Measurements from ENCODE around the gene CCL15. TPM values are rescaled to one million over a fixed set of nuclear protein-coding genes. Genes with fewer than 3 reads are reported as not detected.

The CCL15 gene
- total and polyA plus RNA-seq, 2 of the 13 experiments (the other 11 are each of a cell fraction or from before 2014, with no cell fraction given), result 29.2 to 45.9 TPM

- no peak for FAIRE-seq
- Histone ChIP-seq H3K4me3 (replicated peaks in 1 of 3; ENCODE audit: insufficient read depth in 1 of 3, low read depth in 2 of 3, low read length in 3 of 3) (no peak overlapping the region), H3K27me3 (ENCODE audit: control insufficient read depth in 1 of 2, insufficient read depth in 2 of 2, low read length in 2 of 2) (no peaks in the 10 kb centered on the region), H2AFZ (ENCODE audit: low read length) (no peak overlapping the region), H3K79me2 (ENCODE audit: insufficient read depth, low read length) (peaks cover 8% of the 10 kb centered on the region), H3K9me3 (ENCODE audit: low read length) (no peaks in the 10 kb centered on the region), H3K36me3 (replicated peaks in 1 of 2; ENCODE audit: control insufficient read depth in 1 of 2, insufficient read depth in 2 of 2, low read length in 2 of 2) (peaks cover 5 to 11% of the 10 kb centered on the region in 2 experiments; a peak in 4 of 5 replicates), H3K4me2 (ENCODE audit: low read depth, low read length) (peak overlapping the region; percentile 10; the same call in 1 of the 2 replicates), H3K9ac (ENCODE audit: insufficient read depth, low read depth, low read length) (no peak overlapping the region), H4K20me1 (ENCODE audit: insufficient read depth, low read length) (no peaks in the 10 kb centered on the region), H3K27ac (ENCODE audit: extremely low read length, insufficient read depth, low read length) (peak overlapping the region; percentile 72), H3K4me1 (ENCODE audit: insufficient read depth, low read length) (peaks cover 58% of the 10 kb centered on the region)
- ChIA-PET POLR2A (interaction anchor here (1.0 to 2.9 kb wide), 5 partner anchors 9 to 18 kb away, joined by 3 to 27 read pairs (median 12); partner anchors contain the start of genes CCL15 and CCL16), CTCF (ENCODE audit: low intra/inter-chr PET ratio, low total read pairs) (no interaction called here)
- 16% methylated on average over 2 of the region's 2 CpGs for WGBS (ENCODE audit: low lambda C conversion rate)
- intact Hi-C loops (cut with micrococcal nuclease; ENCODE audit: unreplicated experiment), result no loop called here
- peak; percentile 86 for ATAC-seq
- peak; percentile 71 for DNase-seq (ENCODE audit: low spot score)
- in situ Hi-C loops (cut with HindIII; ENCODE audit: extremely low pct_ligation_motif_present, low pct_unique_long_range_greater_than_20kb), result no loop called here
- BruUV-seq (replicated peaks), result no TSS peak
- TF ChIP-seq CHD2 (IDR thresholded peaks at IDR 0.05; ENCODE audit: low read depth, low read length) (no peak), PHF5A (CRISPR knock-in tag; IDR thresholded peaks at IDR 0.05; ENCODE audit: low read depth, unreplicated experiment) (no peak), ZNF510 (CRISPR knock-in tag; IDR thresholded peaks at IDR 0.05; ENCODE audit: low read depth) (no peak), SAP130 (CRISPR knock-in tag; IDR thresholded peaks at IDR 0.05; ENCODE audit: low read depth) (peak; percentile 44), KDM4B (CRISPR knock-in tag; IDR thresholded peaks at IDR 0.05) (no peak), MNT (IDR thresholded peaks at IDR 0.05) (no peak), TGIF2 (CRISPR knock-in tag; IDR thresholded peaks at IDR 0.05) (no peak), TEAD2 (CRISPR knock-in tag; IDR thresholded peaks at IDR 0.05) (no peak), ZFYVE20 (CRISPR knock-in tag; IDR thresholded peaks at IDR 0.05; ENCODE audit: borderline replicate concordance, low read depth) (no peak), MTF1 (CRISPR knock-in tag; IDR thresholded peaks at IDR 0.05) (no peak), ZNF350 (CRISPR knock-in tag; IDR thresholded peaks at IDR 0.05; ENCODE audit: borderline replicate concordance, low read depth) (no peak), ZNF430 (CRISPR knock-in tag; IDR thresholded peaks at IDR 0.05) (no peak), RFX3 (CRISPR knock-in tag; IDR thresholded peaks at IDR 0.05) (no peak), ZNF724P (CRISPR knock-in tag; IDR thresholded peaks at IDR 0.05; ENCODE audit: borderline replicate concordance) (no peak), ELF1 (CRISPR knock-in tag; IDR thresholded peaks at IDR 0.05) (no peak), ZNF260 (CRISPR knock-in tag; IDR thresholded peaks at IDR 0.05; ENCODE audit: borderline replicate concordance, low read depth) (no peak), POGZ (CRISPR knock-in tag; IDR thresholded peaks at IDR 0.05) (no peak), USF2 (IDR thresholded peaks at IDR 0.05; ENCODE audit: low read depth, low read length) (no peak), USF2 (CRISPR knock-in tag; IDR thresholded peaks at IDR 0.05; ENCODE audit: borderline replicate concordance) (no peak), MIXL1 (CRISPR knock-in tag; IDR thresholded peaks at IDR 0.05) (no peak), ATF6 (CRISPR knock-in tag; conservative IDR thresholded peaks at IDR 0.05) (no peak), ZNF30 (CRISPR knock-in tag; IDR thresholded peaks at IDR 0.05) (no peak), RBM22 (optimal IDR thresholded peaks at IDR 0.05; ENCODE audit: low read length) (no peak)
Observed at GRCh38 chr17:35991075-35991474, 10.3 kb downstream of the CCL15 start.
